Endometrium (tissue), 2 donors: ENCODE data around the gene PTPRE.
"Not testable (repeated sequence)": the region's sequence is repeated elsewhere in the genome, so short reads cannot be mapped to it uniquely, and the experiment has no call there.

Source experiments
- FAIRE-seq: peaks from 2 replicates; lab custom pipeline; 2012; peaks lifted over from hg19 to GRCh38; lab: Jason Lieb, UNC
- donor health status: control.
- donor health status: control.

PTPRE gene

DNA sequence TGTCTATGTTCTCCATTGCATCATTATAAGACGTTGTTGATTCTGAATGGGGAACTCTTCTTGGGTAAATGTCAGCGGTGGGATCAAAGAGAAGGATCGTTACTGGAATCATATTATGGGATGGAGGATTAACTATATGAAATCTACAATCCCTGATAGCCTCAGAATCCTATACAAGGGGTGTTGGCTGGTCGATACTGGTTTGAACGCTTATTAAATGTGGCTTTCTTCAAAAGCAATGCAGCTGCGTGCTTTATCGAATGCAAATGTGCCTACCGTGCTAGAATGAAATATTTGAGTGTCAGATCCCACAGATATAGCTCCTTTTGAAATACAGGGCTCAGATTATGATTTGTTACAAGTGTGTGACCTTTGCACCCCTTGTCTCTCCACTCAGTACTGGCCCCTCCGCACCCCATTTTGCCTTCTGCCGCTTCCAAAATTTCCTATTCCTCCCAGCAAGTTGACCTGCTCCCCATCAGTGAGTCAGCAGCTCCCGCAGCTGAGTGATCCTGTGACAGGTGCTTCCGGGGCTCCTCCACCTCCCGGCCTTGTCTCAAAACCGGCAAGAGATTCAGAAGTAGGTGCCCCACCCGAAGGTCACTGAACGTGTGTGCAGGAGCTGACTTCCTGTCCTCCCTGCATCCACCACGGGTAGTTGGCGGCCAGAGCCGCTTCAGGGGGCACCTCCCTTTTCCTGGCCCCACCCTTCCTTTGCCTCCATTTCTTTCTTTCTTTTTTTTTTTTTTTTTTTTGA is 76.6 kb downstream of the PTPRE start:
- no peak for FAIRE-seq

DNA sequence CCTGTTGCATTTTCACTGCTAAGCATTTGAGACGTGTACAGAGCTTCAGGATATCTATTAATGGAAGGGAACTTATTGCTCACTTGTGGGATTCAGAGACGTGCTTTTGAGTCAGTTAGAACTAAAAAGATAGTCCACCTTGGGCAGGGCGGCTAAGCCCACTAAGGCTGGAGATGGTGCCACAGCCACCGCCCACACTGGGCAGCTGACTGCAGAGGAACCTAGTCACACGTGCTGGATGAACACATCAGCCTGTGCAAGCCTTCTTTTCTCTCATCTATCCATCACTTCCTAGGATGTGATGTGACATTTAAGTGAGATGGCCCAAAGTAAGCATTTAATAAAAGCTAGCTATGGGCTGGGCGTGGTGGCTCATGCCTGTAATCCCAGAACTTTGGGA is 78.0 kb downstream of the PTPRE start:
- FAIRE-seq = no peak

DNA sequence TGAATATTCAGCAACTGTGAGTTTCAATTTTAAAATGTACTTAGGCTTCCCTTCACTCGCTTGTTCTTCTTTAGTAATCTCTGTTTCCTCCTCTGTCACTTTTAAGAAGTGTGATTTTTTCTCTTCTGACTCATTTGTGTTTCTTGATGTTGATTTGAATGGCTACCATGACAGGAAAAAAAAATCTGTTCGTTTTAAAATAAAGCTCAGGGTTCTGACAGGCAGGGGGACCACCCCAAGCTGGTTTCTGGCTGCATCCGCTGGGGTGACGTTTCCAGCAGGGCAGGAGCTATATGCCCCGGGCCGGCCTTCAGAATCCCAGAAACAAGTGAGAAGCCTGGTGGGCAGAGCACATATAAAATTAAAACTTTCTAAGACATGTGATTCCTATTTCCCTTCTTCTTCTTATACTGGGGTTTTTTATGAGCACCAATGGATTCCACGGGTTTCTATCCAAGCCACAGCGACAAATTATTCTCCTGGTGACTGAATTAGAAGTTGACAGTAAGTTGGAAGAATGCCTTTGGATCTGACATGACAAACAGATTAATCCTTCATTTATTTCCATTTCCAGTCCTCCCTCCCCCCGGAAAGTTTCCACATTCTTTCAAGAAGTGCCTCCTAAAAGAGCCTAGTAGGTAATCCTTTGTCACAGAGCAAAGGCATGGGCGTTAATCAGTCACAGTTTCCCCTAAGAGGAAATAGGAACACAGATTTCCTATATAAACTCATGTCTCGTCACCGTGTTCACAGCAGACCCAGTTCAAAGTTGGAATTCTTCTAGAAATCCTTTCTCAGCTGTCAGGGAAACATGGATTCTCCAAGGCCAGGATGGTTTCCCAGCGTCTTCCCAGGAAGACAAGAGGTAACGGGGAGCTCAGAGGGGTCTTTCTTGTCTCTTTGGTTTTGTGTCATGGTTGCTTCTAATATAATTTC is 79.9 kb downstream of the PTPRE start:
- FAIRE-seq = no peak

DNA sequence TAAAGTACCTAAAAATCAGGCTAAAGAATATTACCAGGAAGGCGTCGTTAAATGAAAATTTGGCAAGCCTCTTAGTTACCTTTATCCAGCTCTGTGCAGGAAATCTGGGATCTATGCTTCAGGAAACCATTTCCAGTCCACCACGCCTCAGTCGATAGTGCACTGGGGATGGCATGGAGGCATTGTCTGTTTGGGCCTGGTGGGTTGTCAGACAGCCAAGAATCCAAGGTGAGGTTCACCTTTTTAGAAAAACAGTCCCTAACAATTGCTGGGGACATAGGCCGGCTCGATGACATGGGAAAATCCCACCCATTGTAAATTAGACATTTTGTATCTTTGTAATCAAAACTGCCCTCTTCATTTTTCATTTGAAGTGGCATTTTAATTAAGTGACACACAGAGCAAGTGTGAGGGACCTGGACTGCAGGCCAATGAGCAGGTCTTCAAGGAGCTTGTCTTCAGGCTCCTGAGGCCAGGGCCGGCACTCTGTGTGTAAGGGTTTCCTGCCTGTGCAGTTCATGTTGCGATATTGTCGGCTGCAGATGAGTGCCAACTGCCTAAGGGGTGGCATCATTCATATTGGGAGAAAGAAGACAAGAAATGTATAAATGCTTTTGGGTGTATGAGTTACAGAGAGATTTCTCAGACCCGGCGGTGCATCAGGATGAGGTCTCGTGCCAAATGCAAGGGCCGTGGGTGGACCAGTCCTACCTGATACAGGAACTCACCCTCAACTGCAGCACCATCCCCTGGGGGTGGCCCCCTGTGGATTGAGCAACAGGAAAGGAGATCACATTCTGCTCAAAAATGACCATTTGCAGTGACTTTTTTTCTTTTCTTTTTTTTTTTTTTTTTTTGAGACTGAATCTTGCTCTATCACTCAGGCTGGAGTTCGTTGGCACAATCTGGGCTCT is 80.8 kb downstream of the PTPRE start:
- FAIRE-seq = no peak

DNA sequence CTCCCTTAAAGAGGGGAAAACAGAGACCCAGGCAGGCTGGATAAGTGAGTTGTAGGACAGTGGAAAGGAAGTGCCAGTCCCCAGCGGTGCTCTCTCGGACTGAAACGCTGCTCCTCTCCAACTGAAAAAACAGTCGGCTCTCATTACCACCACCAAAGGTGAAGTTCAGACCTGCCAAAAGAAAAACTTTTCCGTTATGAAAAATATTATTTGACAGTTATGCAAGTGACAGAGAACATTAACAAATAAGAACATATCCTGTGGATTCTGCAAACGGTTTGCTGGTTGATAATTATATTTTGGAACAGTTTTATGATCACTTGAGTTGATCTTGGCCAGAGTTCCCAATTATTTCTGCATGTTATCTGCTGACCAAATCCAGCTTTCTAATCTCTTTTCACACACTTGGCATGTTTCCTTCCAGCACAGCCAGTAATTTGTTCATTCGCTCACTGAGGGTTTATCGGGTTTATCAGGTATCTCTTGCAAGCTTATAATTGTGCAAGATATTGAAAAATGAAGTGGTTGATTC is 82.6 kb downstream of the PTPRE start:
- FAIRE-seq = no peak

DNA sequence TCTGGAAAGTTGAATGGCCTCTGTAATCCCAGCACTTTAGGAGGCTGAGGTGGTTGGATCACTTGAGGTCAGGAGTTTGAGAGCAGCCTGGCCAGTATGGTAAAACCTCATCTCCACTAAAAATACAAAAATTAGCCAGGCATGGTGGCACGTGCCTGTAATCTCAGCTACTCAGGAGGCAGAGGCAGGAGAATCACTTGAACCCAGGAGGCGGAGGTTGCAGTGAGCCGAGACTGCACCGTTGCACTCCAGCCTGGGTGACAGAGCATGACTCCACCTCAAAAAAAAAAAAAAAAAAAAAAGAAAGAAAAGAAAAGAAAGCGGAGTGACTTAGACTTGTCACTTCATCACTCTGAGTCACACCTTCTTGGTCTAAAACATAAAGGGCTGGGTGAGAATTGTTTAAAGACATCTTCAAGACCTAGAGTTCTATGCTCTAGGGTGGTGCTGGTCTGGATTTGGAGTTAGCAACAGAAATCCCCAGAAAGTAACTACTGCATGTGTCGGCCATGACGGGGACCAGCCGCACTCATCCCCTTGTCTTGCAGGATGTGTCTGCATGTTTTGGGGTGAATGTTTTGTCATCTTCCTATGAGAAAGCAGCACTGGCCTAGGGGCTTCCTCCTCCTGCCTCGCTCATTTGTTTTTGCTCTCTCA is 83.4 kb downstream of the PTPRE start:
- not testable (repeated sequence) for FAIRE-seq

DNA sequence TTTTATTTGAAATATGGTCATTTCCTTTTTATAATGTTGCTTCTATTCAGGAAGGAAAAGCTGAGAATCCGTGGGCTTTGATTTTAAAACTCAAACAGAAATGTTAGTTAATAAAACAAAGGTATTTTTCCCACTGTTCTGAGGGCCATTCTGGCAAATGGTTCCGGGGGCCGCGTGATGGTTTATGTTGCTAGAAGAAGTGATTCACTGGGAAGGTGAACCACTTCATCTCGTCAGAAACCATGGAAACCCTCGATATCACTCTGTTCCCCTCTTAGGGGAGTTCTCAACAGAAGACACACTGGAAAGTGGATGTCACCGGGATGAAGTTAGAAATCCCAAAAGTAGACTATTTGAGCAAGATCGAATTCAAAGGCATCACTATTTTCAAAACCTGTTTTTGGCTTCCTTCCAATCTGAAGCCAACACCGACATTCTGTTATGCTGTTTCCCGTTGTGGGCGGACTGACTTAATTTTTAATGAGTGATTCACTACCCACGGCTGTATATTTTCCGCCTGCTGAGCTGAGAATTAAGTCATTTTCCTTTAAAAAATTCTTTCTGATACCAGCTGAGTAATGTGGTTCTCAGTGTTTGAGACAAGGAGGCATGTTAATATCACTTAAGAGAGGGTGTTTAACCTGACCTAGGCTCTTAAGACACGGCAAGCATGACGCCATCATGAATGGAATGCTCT is 84.1 kb downstream of the PTPRE start:
- FAIRE-seq = no peak

DNA sequence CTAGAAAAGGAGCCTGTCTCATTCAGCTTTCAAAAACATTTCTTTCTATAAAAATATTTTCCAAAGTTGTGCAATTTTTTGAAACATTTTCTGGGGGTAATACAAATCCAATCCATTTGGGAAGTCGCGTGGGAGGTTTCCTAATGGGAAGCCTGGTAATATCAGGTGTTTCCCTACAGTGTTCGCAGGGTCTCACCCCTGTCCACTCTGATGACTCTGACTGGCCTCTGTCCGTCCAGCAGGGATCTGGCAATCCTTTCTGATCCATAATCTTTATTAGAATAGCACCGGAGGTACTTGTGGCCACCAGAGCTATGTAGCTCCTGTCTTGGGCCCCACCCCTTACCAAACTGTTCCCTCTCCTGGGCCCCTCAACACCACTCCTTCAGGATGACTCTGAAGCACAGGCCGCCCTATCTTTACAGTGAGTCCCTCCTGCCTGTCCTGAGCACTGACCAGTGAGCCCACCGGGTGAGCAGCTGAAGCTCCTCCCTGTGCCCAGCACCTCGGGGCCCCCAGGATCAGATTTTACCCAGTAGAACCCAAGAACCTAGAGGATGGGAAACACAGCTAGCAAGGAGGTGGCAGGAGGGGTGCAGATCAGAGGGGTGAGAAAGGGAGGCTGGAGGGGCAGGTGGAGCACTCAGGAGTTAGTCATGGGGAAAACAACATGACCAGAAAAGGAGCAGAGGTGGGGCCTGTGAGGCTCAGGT is 84.8 kb downstream of the PTPRE start:
- FAIRE-seq = no peak

DNA sequence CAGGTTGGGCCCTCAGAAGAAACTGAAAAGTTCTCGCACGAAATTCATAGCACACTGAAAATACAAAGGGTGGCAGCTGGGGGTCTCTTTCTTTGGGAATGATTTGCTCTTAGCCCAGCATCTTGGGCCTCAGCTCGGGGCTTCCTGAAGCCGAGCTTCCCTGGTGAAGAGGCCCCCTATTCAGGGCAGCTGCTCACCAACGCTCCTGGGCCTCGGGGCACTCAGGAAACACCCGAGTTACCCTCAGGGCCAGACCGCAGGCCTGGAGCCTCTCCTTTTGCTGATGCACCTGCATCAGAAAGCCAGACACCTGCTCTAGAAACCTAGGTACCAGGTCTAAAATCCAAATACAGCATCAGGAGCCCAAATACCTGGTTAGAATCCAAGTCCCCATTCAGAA is 85.5 kb downstream of the PTPRE start:
- no peak for FAIRE-seq

DNA sequence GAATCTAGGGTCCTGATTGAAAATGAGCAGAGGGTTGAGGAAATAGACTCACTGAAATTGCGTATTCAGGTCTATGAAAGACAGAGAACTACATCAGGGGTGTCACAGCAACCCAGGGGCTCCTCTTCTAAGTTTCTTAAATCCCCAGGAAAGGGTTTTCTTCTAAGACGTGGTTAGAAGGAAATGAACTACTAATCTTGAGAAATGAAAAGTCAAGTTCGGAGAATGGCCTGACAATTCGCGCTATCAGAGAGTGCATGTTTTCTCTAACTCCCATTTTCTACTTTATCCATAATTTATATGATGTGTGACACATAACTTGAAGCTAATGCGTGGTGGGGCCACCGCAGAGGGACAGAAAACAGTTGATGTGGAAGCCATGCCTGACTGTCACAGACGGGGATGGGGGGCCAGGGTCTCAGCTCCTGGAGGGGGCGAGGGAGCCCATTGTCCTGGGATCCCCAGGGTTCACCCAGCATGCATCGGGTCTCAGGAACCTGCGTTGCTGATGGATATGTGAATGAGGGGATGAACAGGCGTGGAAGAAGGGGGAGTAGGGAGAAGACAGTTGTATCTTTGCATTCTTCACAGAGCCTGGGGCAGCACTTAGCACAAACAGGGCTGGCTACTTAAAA is 86.3 kb downstream of the PTPRE start:
- no peak for FAIRE-seq

DNA sequence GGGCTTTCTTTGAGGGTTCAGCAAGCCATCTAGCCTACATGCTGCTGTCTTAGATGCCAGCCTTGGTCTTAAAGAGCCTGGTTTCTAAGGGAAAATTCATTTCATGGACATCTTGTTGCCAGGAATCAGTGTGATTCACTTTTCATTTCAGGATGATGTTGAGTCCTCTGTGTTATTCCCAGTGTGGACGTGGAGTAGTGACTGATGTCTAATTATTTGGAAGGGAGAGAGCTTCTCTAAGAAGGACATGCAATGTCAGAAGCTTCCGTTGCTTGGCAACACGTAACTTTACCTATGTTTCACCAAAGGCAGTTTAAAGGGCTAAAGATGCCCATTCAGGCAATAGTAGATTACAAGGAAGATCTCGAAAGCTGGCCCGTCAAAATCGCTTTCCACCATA is 89.0 kb downstream of the PTPRE start:
- no peak for FAIRE-seq

DNA sequence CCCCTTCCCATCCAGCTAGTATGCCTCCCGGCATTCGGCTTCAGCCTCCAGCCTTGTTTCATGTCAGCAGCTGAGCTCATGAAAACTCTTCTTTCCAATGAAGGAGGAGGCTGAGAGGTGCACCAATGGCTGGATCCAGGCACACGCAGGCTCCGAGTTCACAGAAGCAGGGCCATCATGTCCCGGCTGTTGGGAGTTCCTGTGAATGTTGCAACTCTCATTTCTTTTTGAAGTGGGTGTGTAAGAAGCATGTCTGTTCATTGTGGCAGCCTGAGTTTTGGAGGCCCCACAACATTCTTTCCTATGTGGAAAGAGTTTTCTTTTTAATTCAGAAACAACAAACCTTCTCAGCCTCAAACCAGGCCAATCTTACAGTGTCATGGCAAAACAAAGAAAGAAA is 89.7 kb downstream of the PTPRE start:
- FAIRE-seq = no peak

DNA sequence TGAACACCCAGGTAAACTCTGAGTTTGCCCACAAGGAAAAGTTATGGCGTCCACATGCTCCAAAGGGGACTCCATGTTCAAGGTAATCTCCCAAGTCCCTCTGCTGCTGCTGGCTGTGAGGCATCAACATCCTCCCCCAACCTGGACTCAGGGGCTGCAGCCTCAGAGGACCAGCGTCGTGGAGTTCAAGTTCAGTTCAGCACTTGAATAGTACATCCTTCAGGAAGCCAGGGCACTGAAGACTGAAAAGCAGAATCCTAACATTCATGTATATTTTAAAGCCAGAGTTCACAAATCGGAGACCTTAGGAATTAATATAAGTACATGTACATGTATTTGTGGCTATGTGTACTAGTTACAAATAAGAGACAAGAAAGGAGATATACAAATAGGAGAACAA is 90.4 kb downstream of the PTPRE start:
- no peak for FAIRE-seq

DNA sequence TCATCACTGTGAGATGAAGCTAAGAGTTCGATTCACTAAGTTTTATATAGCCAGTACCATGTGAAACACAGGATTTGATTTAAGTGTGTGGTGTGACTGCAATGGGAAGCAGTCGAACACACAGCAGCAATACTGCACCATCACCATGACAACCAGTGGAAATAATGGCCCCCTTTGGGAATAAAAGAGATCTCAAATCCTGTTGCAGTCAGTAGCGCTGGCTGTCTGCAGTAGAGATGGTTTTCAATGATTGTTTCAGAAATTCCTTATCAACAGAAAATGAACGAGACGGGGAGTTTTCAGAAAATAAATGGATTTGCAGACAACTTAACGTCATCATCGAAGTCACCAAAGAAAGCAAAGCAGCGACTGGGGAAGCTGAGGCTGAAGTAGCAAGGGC is 91.0 kb downstream of the PTPRE start:
- FAIRE-seq = no peak

DNA sequence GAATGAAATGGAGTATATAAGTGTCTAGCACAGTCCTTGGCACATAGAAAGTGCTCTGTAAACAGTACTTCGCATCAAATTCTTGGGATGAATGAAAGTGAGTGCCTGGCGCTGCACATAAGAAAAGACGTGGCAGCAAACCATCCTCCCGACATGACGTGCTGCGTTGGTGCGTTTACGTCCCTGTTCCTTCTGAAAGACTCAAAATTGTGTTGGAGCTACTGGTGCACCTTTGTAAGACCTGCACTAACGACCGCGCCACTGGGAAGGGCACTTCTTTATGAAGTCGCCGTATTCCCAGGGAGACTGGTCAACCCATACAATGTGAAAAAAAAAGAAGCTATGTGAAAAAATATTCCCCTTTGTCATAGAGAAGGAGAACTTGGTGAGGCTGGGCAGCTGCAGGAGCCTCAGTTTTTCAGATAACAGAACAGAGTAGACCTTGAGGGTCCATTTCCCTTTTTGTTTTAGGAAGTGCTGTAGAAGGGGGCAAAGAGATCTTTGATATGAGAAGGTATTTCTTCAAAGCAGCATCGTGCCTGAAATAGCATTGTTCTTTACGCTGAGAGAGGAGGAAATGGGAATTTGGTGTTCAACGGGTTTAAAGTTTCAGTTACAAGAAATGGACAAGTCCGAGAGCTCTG is 91.7 kb downstream of the PTPRE start:
- no peak for FAIRE-seq

DNA sequence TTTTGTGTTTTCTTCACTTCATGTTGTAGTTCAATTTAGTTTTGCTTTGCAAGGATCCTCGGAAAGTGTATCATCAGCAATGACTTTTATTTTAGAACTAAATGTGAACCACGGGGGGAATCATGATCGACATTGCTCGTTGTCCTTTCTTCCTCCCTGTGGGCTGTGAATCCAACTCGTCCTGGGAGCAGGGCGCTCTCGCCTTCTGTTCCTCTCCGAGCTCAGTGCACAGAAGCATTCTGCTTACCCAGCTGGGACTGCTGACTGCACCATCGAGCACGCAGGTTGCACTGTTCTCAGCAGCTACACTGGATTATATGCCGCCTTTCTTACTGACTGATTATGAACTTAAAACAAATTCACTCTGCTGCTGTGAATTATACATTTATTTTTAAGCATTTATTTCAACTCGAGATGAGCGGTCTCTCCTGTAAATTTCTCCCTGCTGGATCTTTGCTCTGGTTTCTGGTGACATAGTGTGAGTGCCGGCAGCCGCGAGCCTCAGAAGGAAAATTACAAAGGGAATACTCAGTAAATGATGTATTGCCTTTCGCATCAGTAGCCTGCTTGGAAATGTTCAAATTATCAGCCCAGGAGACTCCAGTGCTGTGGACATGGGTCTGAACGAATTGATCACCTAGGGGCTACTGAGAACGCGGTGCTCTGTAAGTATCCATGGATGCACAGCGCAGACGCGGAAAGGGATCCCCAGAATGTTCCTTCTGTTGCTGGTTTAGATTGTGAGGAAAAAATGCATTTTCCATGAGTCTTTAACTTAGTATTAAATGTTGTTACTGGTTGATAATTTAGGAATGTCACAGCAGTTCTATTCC is 92.6 kb downstream of the PTPRE start:
- no peak for FAIRE-seq

DNA sequence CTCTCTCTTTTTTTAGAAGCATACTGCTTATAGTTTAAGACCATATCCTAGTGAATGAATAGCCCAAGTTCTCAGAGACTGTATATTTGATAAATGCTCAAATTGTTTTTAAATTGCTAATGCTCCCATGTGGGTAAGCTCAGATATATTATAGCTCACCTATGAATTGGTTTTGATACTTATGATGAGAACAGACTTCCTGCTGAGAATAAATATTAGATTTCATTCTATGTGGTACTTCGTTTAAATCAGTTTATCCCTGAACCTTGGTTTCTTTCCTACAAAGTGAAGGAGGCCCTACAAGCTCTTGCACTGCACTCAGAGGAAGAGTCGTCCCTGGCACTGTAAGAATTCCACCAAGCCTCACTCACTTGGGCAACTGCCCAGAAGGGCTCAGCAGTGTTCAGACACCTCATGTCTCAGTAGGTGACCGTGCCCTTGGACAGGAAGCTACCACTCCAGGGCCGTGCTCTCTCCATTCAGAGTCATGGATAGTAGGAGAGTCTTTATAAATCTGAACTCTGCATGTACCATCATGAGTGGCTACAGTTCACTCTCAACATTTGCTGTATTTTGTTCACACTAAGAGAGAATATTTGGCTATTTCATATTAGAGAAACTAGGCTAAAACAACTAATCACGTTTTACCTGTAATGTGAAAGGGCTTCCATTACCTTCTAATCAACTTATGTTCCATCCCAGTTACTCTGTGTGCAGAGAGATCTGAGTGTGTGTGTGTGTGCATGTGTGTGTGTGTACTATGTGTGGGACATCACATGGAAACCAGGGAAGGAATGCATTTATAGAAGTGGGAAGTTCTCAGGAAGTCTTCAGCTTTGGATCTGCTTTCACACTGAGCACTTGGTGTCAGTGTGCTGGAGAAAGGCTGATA is 93.8 kb downstream of the PTPRE start:
- no peak for FAIRE-seq
